Left ventricle myocardium inferior (tissue), 1 donor: Measurements from ENCODE around the gene BMAL1. TPM values are rescaled to one million over a fixed set of nuclear protein-coding genes. Genes with fewer than 3 reads are reported as not detected.

Experiments used
- DNase-seq: peaks from one replicate; pipeline ENCODE4 v3.0.0-alpha.2; 2020
- H3K27ac ChIP-seq: fragments of 200-600 bp; replicated peaks from 2 replicates; pipeline ENCODE4 v1.8.0; 2021
- H3K27me3 ChIP-seq: fragments of 200-600 bp; 2 replicates; pipeline ENCODE4 v1.8.0; 2021; ENCODE audit warnings: low read depth
- H3K36me3 ChIP-seq: fragments of 200-600 bp; 2 replicates; pipeline ENCODE4 v1.8.0; 2021
- H3K4me1 ChIP-seq: fragments of 200-600 bp; 2 replicates; pipeline ENCODE4 v1.8.0; 2021
- H3K4me3 ChIP-seq: fragments of 200-600 bp; 2 replicates; pipeline ENCODE4 v1.8.0; 2021; ENCODE audit warnings: mild to moderate bottlenecking, moderate library complexity
- H3K9me3 ChIP-seq: fragments of 200-600 bp; replicated peaks from 2 replicates; pipeline ENCODE4 v1.8.0; 2021
- CTCF ChIP-seq: fragments of 200-600 bp; IDR thresholded peaks from 2 replicates; pipeline ENCODE4 v1.8.0; 2021; ENCODE audit warnings: antibody characterized with exemption, mild to moderate bottlenecking, borderline replicate concordance
- intact Hi-C: fragments of 100-400 bp; cut with micrococcal nuclease; formaldehyde crosslinking; loops from one replicate; pipeline ENCODE4 v1.11.0; 2022
- total RNA-seq: library from RNA; stranded (reverse); fragmentation: NEBNext Ultra II Directional; extraction: Animal tissue kit (Norgen Biotek cat#: 25700); gene quantifications from one replicate; pipeline ENCODE4 v1.2.1, GENCODE V29; 2021
- donor health status: DM: no; HTN: yes; CAD: no; lungs with severe emphysema.

BMAL1 gene
- total RNA-seq, 1 donor from 2014 or later: 7.1 TPM

GRCh38 chr11:13344818-13345217 lies 67.2 kb downstream of the BMAL1 start:
- H3K9me3 ChIP-seq: no peaks in the 10 kb centered on the region
- H3K27me3 ChIP-seq: no peaks in the 10 kb centered on the region
- no peak overlapping the region for H3K27ac ChIP-seq
- intact Hi-C loops: no loop called here
- H3K4me1 ChIP-seq: peaks cover 26% of the 10 kb centered on the region
- DNase-seq: no peak
- no peak for TF ChIP-seq CTCF
- no peak overlapping the region for H3K4me3 ChIP-seq
- H3K36me3 ChIP-seq: no peaks in the 10 kb centered on the region

GRCh38 chr11:13346470-13346869 lies 68.9 kb downstream of the BMAL1 start:
- no peak overlapping the region for H3K4me3 ChIP-seq
- H3K4me1 ChIP-seq: peaks cover 13% of the 10 kb centered on the region
- peaks cover 3% of the 10 kb centered on the region for H3K36me3 ChIP-seq
- intact Hi-C loops: no loop called here
- DNase-seq: no peak
- no peaks in the 10 kb centered on the region for H3K9me3 ChIP-seq
- H3K27ac ChIP-seq: no peak overlapping the region
- no peaks in the 10 kb centered on the region for H3K27me3 ChIP-seq
- no peak for TF ChIP-seq CTCF

GRCh38 chr11:13347901-13348300 lies 70.3 kb downstream of the BMAL1 start:
- TF ChIP-seq CTCF: no peak
- Histone ChIP-seq H3K36me3 (peaks cover 3% of the 10 kb centered on the region), H3K9me3 (no peaks in the 10 kb centered on the region), H3K4me3 (no peak overlapping the region), H3K27ac (no peak overlapping the region), H3K27me3 (no peaks in the 10 kb centered on the region), H3K4me1 (peaks cover 13% of the 10 kb centered on the region)
- no peak for DNase-seq
- intact Hi-C loops: no loop called here

- no peak for DNase-seq
- Histone ChIP-seq H3K27me3 (no peaks in the 10 kb centered on the region), H3K9me3 (no peaks in the 10 kb centered on the region), H3K4me3 (no peak overlapping the region), H3K36me3 (peaks cover 3% of the 10 kb centered on the region), H3K4me1 (peaks cover 13% of the 10 kb centered on the region), H3K27ac (no peak overlapping the region)
- intact Hi-C loops: no loop called here
- TF ChIP-seq CTCF: no peak
Measured at GRCh38 chr11:13348305-13348704, 70.7 kb downstream of the BMAL1 start.

- Histone ChIP-seq H3K27ac (no peak overlapping the region), H3K4me3 (no peak overlapping the region), H3K9me3 (no peaks in the 10 kb centered on the region), H3K27me3 (no peaks in the 10 kb centered on the region), H3K4me1 (peaks cover 13% of the 10 kb centered on the region), H3K36me3 (peaks cover 3% of the 10 kb centered on the region)
- no peak for TF ChIP-seq CTCF
- intact Hi-C loops: no loop called here
- DNase-seq: no peak
Measured at GRCh38 chr11:13349046-13349445, 71.5 kb downstream of the BMAL1 start.

- H3K36me3 ChIP-seq: peaks cover 7% of the 10 kb centered on the region
- TF ChIP-seq CTCF: no peak
- intact Hi-C loops: no loop called here
Measured at GRCh38 chr11:13349581-13349980, 72.0 kb downstream of the BMAL1 start.

More at GRCh38 chr11:13349581-13349980, 72.0 kb downstream of the BMAL1 start:
- no peaks in the 10 kb centered on the region for H3K27me3 ChIP-seq
- H3K27ac ChIP-seq: no peak overlapping the region
- H3K4me1 ChIP-seq: peaks cover 10% of the 10 kb centered on the region
- no peak for DNase-seq
- no peak overlapping the region for H3K4me3 ChIP-seq
- no peaks in the 10 kb centered on the region for H3K9me3 ChIP-seq
